ENCODE results near the gene LGI2.

DNA sequence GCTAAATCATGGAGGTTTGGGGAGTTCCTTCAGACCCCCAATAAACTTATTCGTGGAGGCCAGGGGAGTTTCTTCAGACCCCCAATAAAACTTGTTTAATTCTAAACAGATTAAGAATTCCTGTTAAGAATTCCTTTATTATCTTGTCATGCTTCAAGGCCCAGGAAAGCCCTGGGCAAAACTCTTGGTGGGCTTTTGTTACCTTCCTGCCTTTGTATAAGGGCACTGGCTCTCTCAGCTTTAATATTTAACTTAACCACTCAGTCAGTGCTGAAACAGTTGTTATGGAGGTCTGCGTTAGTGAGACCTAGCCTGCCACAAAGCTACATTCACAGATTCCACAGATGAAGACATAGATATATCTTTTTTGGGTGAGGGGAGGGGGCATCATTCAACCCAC lies 29.0 kb upstream of the LGI2 start:
- no peak for TF ChIP-seq EZH2 (IDR thresholded peaks at IDR 0.05; ENCODE audit: borderline replicate concordance)
- TF ChIP-seq, protein P1, sequence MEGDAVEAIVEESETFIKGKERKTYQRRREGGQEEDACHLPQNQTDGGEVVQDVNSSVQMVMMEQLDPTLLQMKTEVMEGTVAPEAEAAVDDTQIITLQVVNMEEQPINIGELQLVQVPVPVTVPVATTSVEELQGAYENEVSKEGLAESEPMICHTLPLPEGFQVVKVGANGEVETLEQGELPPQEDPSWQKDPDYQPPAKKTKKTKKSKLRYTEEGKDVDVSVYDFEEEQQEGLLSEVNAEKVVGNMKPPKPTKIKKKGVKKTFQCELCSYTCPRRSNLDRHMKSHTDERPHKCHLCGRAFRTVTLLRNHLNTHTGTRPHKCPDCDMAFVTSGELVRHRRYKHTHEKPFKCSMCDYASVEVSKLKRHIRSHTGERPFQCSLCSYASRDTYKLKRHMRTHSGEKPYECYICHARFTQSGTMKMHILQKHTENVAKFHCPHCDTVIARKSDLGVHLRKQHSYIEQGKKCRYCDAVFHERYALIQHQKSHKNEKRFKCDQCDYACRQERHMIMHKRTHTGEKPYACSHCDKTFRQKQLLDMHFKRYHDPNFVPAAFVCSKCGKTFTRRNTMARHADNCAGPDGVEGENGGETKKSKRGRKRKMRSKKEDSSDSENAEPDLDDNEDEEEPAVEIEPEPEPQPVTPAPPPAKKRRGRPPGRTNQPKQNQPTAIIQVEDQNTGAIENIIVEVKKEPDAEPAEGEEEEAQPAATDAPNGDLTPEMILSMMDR (IDR thresholded peaks at IDR 0.05; ENCODE audit: poor library complexity) = no peak
